HG02852 (cell line): ENCODE measurements around the gene LMX1A.

ENCODE experiments used
- ATAC-seq: cut with Tn5 transposase; IDR thresholded peaks from one replicate; pipeline ENCODE4 v1.9.1; 2021; ENCODE audit warnings: mild to moderate bottlenecking, moderate library complexity; ENCODE audit not compliant: unreplicated experiment

LMX1A gene

DNA sequence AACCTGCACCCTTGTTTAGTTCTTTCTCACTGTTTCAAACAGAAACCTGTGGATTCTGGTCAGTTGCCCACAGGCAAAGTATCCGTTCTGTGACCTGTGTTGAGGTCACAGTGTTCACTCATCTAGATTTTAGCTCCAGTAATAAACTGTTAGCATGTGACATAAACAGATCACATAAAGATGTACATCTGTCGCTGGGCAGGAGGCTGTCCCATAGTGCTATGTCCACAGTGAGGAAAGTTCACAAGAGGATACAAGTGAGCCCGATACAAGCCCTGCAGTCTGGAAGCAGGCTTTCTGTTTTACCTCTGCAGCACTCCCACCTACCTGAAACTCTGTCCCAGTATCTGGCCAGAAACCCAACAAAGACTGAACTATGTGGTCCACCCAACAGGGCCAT, 28.4 kb downstream of the LMX1A start:
- no peak for ATAC-seq

DNA sequence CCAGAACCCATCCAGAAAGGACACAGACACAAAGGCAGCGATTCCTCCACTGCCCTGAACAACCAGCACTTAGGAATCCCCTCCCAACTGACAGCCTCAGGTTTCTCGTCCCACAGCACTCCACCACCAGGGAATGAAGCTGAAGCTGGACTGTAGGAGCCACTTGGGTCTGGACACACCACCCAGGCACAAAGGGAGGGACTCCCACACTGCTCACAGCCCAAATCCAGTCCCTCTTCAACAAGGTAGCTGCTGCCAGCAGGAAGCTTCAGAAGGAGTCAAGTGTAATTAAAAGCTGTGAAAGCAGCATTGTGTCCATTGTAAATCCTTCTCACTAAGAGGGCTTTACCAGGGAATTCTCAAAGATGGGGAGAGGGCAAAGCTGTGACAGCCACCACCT, 29.0 kb downstream of the LMX1A start:
- ATAC-seq: no peak

GRCh38 chr1:165325460-165326203, 30.9 kb downstream of the LMX1A start:
- no peak for ATAC-seq

DNA sequence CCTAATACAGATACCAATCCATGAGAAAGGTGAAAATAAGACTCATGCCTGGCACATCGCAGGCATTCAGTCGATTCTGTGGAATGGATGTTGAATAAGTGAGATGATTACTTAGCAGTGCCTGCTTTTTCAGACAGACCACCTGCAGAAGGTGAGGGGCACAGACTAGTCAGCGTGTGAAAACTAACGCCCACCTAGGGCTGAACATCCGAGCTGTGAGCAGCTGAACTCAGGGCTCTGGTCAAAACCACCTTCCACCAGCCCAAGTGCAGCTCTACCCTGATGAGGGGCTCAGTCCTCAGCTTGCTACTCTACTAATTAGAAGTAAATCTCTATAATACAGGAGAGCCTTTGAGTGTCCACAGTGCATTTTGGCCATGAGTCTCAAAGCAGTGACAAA, 32.5 kb downstream of the LMX1A start:
- no peak for ATAC-seq

DNA sequence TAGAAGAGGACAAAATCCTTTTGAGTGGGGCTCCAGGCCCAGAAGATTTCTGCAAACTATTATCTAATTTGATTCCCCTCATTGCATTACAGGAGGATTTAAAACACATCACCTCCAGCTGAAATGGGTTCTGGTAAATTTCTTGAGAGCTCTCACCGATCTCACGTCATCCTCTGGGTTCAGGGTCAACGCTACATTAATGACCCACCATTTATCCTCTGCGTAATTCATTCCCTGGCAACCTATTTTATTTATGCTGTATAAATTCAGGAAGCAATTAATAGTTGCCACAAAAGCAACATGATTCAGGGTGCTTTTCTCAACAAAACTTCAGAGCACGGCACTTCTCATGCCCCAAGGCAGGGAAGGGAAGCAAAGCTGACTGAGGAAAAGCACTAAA, 38.9 kb downstream of the LMX1A start:
- no peak for ATAC-seq

DNA sequence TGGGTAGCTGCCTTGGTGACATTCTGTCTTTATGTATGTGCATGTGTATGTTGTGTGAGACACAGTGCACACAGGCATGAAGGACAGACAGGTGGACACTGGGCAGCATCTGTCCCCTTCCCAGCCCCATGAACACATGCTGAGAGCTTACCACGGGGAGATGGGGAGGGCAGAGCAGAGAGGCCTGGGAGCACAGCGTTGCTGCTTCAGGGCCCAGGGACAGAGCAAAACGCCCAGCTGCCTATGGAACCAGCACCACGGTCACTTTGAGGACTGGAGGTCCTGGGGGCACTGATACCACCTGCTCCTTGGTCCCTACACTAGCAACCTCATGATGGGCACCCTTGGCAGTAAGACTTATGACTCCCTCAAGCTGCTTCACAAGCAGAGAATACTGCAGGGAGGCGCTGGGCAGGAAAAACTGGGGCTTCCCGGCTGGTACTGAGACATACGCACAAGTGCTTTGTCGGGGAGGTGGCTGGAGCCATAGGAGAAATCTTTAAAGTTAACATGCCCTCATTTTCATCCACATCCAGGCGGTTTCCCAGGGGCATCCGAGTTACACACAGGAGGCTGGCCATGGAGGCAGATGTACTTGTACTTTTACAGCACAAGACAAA, 40.3 kb downstream of the LMX1A start:
- no peak for ATAC-seq

DNA sequence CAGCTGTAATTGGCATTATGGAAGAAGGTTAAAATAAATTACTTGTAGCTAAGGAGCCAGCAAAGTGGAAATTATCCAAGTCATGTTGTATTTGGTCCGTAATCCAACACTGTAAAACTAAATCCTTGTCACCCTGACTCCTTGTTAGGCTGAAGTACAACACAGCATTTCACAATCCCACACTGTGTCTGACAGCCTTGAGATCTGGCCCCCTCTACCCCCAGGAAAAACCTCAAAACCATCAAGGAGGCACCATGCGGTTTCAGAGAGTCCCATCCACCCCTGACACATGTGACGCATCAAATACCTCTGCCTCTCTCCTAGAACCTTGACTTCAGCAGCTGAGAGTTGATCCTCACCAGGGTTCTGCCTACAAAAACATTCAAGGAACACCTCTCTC, 41.0 kb downstream of the LMX1A start:
- no peak for ATAC-seq

DNA sequence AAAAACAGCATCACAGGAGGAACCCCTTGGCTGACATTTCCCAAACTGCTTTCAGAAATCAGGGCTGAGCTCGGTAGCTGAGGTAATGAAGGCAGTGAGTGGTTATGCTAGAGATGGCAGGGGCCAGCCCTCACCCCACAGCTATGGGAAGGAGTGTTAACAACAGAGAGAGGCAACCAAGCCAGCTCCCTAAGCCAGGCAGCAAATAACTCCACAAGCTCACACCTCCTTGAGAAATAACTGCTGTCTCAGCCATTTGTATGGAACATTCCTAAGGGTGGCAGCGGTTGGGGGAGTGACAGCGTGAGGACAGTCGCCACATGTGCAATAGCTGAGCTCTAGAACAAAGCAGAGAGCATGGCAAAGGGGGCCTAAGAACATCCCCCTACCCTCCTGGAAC, 42.6 kb downstream of the LMX1A start:
- ATAC-seq: no peak

- no peak for ATAC-seq
Observed at GRCh38 chr1:165312591-165312990, 43.9 kb downstream of the LMX1A start.

DNA sequence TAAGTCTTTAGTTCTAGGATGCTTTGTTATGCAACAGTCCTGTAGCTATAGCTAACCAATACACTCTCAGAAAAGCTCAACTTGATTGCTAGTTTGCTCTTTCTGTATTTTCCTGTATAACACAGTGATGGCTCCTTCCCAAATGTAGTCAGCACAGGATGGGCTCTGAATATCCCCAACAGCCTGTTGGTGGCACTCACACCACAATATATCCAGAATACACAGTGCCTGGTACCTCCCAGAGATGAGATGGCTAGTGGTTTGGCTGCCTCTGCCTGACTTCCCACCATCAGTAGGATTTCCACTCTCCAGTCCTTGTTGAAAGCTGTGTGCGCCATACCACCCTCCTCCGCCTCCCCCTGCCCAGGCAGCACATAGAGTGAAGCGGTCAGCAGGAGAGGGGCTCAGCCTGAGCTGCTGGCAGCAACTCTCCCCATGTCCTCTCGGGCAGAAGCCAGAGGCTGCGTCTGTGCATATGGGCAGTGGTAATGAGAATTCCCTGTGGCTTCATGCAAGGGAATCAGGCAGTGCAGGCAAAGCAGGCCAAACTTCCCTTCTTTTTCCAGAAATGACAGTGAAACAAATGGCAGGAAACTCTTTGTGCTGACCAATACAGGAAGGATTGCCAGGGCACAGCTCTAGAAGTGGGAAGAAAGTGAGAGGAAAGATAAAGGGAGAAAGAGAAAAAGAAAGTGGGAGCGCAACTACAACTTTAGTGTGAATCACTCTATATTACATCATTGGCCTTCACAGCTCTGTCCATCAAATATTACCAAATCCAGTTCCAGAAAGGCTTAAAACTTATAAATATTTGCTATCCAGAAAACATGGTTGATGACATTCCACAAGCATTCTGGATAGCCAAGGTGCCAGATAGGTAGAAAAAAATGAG, 49.7 kb downstream of the LMX1A start:
- ATAC-seq: no peak

DNA sequence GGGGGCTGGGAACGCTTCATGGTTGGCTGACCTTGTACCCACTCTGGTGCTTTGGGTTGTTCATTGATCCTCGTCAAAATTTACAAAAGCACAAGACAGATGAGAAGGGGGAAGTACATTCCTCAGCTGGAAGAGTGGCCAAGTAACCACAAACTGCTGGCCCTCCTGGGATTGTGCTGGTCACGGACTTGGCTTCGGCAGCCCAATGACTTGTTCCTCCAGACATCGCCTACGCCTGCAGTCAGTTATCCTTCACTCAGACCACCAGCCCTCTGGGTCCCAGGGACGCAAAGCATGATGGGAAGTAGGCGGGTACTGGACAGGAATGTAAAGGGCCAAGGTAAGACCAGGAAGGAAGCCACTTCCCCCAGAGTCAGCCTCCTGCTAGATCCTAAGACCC, 53.1 kb downstream of the LMX1A start:
- ATAC-seq: no peak

DNA sequence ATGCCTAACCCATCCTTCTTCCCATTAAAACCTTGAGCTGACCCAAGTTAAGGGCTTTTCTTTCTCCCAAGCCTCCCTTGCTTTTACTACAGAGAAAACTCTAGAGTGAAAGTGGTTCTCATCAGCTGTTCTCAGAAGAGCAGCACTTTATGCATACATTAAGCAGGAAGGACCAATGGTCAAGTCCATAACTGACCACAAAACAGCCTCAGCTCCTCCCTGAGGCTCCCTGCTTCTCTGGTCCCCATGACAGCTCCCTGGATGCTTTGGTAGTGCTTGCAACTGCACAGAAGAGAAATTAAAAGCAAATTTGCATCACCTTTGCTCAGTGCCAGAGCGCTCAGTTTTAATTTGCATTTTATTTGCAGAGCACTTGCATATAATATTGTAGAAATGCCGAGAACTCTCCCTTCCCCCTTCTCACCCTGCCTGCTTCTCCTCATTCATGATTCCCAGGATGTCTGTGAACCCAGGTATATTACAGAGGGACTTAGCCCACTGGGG, 56.1 kb downstream of the LMX1A start:
- ATAC-seq: no peak

- ATAC-seq: no peak
Observed at GRCh38 chr1:165298203-165298820, 58.2 kb downstream of the LMX1A start.

DNA sequence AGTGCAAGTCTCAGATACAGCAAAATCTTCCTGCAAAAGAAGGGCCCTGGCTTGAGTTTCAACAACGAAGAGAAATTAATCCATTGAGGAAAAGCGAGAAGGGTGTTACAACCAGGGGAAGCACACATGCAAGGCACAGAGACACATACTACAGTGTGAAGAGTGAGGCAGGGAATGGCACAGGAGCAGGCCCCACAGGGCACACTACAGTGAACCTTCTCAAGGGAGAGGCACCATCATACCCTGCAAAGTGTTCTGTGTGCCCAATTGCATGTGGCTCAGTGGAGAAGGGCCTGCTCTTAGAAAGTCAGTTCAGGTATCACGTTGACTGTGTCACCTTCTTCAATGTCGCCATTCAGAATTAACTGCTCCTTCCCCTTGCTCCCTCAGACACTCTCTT, 60.3 kb downstream of the LMX1A start:
- no peak for ATAC-seq

DNA sequence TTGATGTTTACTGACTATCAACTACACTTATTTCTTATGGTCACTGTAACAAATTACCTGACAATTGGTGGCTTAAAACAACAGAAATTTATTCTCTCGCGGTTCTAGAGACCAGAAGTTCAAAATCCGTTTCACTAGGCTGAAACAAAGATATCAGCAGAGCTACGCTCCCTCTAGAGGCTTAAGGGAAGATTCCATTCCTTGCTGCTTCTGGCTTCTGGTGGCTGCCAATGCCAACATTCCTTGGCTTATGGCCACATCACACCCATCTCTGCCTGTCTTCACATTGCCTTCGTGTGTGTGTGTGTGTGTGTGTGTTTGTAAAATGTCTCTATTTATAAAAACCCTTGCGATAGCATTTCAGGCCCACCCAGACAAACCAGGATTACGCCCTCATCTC, 66.4 kb downstream of the LMX1A start:
- no peak for ATAC-seq

- ATAC-seq: no peak
Observed at GRCh38 chr1:165289556-165289955, 67.0 kb downstream of the LMX1A start.

DNA sequence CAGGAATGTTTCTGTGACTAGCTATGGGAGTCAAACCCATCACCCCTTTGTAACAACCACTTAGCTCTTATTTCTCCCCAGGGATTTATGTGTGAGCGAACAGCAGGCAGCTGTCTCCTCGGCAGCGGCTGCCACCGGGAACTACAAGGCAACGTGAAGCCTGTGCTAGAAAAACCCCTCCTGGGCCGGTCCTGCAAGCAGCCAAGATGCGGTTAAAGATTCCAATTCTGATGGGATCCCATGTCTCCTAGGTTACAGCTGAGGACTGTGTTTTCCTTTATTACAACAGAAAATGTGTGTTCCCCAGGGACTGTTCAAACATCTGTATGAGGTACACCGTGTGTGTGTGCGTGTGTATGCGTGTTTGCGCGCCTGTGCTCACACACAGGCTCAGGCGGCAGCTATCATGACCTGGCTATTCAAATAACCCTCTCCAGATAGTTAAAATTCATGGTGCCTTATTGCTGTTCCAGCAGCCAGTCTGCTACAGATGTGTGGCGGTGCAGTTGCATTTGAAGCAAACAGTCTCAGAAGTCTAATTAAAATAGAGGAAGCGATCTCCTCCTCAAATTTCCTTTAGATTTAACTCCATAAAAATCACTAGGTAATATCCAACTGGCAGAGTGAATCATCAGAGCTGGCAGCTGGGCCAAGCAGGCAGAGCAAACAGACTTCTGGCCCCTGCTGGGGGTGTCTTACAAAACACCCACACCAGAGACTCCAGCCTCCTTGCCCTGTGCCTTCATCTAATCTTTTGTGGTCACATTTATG, 68.0 kb downstream of the LMX1A start:
- no peak for ATAC-seq

DNA sequence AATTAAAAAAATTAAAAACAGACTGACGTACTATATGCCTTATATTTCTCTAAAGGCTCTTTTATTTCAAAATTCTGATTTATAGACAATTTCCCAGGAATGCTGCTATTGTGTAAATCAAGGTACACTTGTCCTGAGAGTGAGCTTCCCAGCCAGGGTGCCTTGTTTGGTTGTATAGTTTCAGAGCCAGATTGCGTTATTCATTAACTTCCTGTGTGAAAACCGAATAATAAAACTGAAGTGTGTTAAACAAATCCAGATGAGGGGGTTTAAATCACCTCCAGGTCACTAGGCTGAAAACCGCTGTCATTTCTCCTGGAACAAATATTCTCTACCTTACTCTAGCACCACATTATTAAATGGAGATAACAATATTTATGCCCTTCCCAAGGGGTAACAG, 68.7 kb downstream of the LMX1A start:
- ATAC-seq: no peak

DNA sequence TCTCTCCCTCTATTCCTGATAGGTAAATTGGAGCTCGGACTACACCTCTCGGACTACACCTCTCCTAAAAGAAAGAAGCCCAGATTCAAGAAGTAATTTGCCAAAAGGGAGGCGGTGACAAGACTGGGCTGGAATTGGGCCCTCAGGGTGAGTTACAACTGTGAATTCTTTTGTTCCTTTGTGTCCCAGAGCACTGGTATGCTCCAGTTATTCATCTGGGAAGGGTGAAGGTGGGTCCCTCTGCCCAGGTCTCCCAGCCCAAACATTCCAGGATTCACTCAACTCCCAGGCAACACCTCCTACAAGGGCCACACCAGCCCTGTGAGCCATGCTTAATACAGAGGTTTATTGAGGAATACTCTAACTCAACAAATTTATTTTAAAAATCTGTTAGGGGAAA, 69.2 kb downstream of the LMX1A start:
- ATAC-seq: no peak

- no peak for ATAC-seq
Observed at GRCh38 chr1:165284454-165284853, 72.1 kb downstream of the LMX1A start.
